Neural cell (in vitro differentiated cells): ENCODE results near the gene PRKG1. TPM values are rescaled to one million over a fixed set of nuclear protein-coding genes. Genes with fewer than 3 reads are reported as not detected.

Source experiments
- H2AFZ ChIP-seq: fragments of 200-600, 300-800 bp; sonication (generic), shearing (Covaris generic); 2 replicates; pipeline ENCODE4 v1.6.0; 2014; ENCODE audit warnings: low read depth, mild to moderate bottlenecking, antibody characterized with exemption, low read length, moderate library complexity
- H3F3A ChIP-seq: fragments of 200-600 bp; shearing (Covaris generic); 2 replicates; pipeline ENCODE4 v1.6.1; 2016; ENCODE audit warnings: mild to moderate bottlenecking, moderate library complexity, mixed read lengths, antibody characterized with exemption, low read length; ENCODE audit not compliant: insufficient read depth, poor library complexity, severe bottlenecking
- H3K27ac ChIP-seq: fragments of 200-600, 300-800 bp; sonication (generic), shearing (Covaris generic); 2 replicates; pipeline ENCODE4 v1.5.1; 2014; ENCODE audit warnings: mild to moderate bottlenecking, low read length, moderate library complexity
- H3K27me3 ChIP-seq: fragments of 300-800, 200-600 bp; sonication (generic), shearing (Covaris generic); 2 replicates; pipeline ENCODE4 v1.6.0; 2014; ENCODE audit warnings: mild to moderate bottlenecking, low read depth, low read length, moderate library complexity; ENCODE audit not compliant: insufficient read depth
- H3K36me3 ChIP-seq: fragments of 300-800, 200-600 bp; sonication (generic), shearing (Covaris generic); 2 replicates; pipeline ENCODE4 v1.5.1; 2014; ENCODE audit warnings: mild to moderate bottlenecking, antibody characterized with exemption, low read length, moderate library complexity; ENCODE audit not compliant: insufficient read depth
- H3K4me2 ChIP-seq: fragments of 300-800, 200-600 bp; sonication (generic), shearing (Covaris generic); 2 replicates; pipeline ENCODE4 v1.6.0; 2014; ENCODE audit warnings: mild to moderate bottlenecking, low read length
- H3K4me3 ChIP-seq: fragments of 300-800, 200-600 bp; sonication (generic), shearing (Covaris generic); 2 replicates; pipeline ENCODE4 v1.5.1; 2014; ENCODE audit warnings: mild to moderate bottlenecking, low read length, moderate library complexity
- H3K79me2 ChIP-seq: fragments of 200-600 bp; shearing (Covaris generic); replicated peaks from 2 replicates; pipeline ENCODE4 v1.6.0; 2014; ENCODE audit warnings: mild to moderate bottlenecking, low read length, moderate library complexity; ENCODE audit not compliant: insufficient read depth
- H3K9ac ChIP-seq: fragments of 300-800, 200-600 bp; sonication (generic), shearing (Covaris generic); 2 replicates; pipeline ENCODE4 v1.6.1; 2016; ENCODE audit warnings: mild to moderate bottlenecking, low read length, mixed read lengths
- H3K9me2 ChIP-seq: fragments of 200-600 bp; shearing (Covaris generic); 2 replicates; pipeline ENCODE4 v1.6.1; 2016; ENCODE audit warnings: mild to moderate bottlenecking, low read length, mixed read lengths; ENCODE audit not compliant: insufficient read depth
- H3K9me3 ChIP-seq: fragments of 200-600, 300-800 bp; sonication (generic), shearing (Covaris generic); 2 replicates; pipeline ENCODE4 v1.6.1; 2016; ENCODE audit warnings: mild to moderate bottlenecking, mixed run types, low read length, moderate library complexity, mixed read lengths
- H4K20me1 ChIP-seq: fragments of 200-600 bp; shearing (Covaris generic); 2 replicates; pipeline ENCODE4 v1.6.1; 2016; ENCODE audit warnings: mild to moderate bottlenecking, mixed run types; ENCODE audit not compliant: insufficient read depth
- EP300 ChIP-seq: fragments of 450-650 bp; conservative IDR thresholded peaks from 2 replicates; pipeline ENCODE4 v1.6.1; 2014; ENCODE audit warnings: antibody characterized with exemption, mild to moderate bottlenecking, moderate library complexity; ENCODE audit not compliant: poor library complexity, severe bottlenecking
- EZH2 ChIP-seq: fragments of 200-600, 300-800 bp; shearing (Covaris generic), sonication (generic); IDR thresholded peaks from 2 replicates; pipeline ENCODE4 v1.6.1; 2014; ENCODE audit warnings: antibody characterized with exemption, low read length, borderline replicate concordance, mild to moderate bottlenecking; ENCODE audit not compliant: insufficient read depth, poor library complexity, severe bottlenecking
- MXI1 ChIP-seq: fragments of 450-650 bp; conservative IDR thresholded peaks from 2 replicates; pipeline ENCODE4 v1.6.1; 2014; ENCODE audit warnings: antibody characterized with exemption, mild to moderate bottlenecking; ENCODE audit not compliant: poor library complexity, severe bottlenecking
- POLR2AphosphoS5 ChIP-seq: IDR thresholded peaks from 2 replicates; pipeline ENCODE4 v1.6.1; 2012
- RAD21 ChIP-seq: fragments of 450-650 bp; conservative IDR thresholded peaks from 2 replicates; pipeline ENCODE4 v1.6.1; 2014; ENCODE audit warnings: antibody characterized with exemption, mild to moderate bottlenecking, moderate library complexity
- SMC3 ChIP-seq: fragments of 450-650 bp; conservative IDR thresholded peaks from 2 replicates; pipeline ENCODE4 v1.6.1; 2014; ENCODE audit warnings: antibody characterized with exemption, mild to moderate bottlenecking, moderate library complexity; ENCODE audit not compliant: poor library complexity
- TAF1 ChIP-seq: IDR thresholded peaks from 2 replicates; pipeline ENCODE4 v1.6.1; 2012; ENCODE audit warnings: low read depth
- polyA plus RNA-seq: library from polyadenylated mRNA; depleted of rRNA; stranded (reverse); fragments of >200 nt; gene quantifications from 2 replicates; pipeline ENCODE4 v1.2.3, GENCODE V29; 2014
- TF ChIP-seq, protein P1 (sequence below): fragments of 450-650 bp; IDR thresholded peaks from 2 replicates; pipeline ENCODE4 v1.5.1; 2014; ENCODE audit warnings: antibody characterized with exemption, mild to moderate bottlenecking, moderate library complexity; ENCODE audit not compliant: poor library complexity, severe bottlenecking
- TF ChIP-seq, protein P2 (sequence below): IDR thresholded peaks from 2 replicates; pipeline ENCODE4 v1.6.1; 2012; ENCODE audit warnings: borderline replicate concordance

The PRKG1 gene
- polyA plus RNA-seq, 1 donor from 2014 or later = 2.2 TPM

GRCh38 chr10:51230887-51231585 is 156.7 kb downstream of the PRKG1 start:
- TF ChIP-seq RAD21 (no peak), TAF1 (no peak), EP300 (no peak), POLR2AphosphoS5 (no peak), MXI1 (no peak), EZH2 (no peak), SMC3 (no peak)
- TF ChIP-seq, protein P1, sequence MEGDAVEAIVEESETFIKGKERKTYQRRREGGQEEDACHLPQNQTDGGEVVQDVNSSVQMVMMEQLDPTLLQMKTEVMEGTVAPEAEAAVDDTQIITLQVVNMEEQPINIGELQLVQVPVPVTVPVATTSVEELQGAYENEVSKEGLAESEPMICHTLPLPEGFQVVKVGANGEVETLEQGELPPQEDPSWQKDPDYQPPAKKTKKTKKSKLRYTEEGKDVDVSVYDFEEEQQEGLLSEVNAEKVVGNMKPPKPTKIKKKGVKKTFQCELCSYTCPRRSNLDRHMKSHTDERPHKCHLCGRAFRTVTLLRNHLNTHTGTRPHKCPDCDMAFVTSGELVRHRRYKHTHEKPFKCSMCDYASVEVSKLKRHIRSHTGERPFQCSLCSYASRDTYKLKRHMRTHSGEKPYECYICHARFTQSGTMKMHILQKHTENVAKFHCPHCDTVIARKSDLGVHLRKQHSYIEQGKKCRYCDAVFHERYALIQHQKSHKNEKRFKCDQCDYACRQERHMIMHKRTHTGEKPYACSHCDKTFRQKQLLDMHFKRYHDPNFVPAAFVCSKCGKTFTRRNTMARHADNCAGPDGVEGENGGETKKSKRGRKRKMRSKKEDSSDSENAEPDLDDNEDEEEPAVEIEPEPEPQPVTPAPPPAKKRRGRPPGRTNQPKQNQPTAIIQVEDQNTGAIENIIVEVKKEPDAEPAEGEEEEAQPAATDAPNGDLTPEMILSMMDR = no peak
- TF ChIP-seq, protein P2, sequence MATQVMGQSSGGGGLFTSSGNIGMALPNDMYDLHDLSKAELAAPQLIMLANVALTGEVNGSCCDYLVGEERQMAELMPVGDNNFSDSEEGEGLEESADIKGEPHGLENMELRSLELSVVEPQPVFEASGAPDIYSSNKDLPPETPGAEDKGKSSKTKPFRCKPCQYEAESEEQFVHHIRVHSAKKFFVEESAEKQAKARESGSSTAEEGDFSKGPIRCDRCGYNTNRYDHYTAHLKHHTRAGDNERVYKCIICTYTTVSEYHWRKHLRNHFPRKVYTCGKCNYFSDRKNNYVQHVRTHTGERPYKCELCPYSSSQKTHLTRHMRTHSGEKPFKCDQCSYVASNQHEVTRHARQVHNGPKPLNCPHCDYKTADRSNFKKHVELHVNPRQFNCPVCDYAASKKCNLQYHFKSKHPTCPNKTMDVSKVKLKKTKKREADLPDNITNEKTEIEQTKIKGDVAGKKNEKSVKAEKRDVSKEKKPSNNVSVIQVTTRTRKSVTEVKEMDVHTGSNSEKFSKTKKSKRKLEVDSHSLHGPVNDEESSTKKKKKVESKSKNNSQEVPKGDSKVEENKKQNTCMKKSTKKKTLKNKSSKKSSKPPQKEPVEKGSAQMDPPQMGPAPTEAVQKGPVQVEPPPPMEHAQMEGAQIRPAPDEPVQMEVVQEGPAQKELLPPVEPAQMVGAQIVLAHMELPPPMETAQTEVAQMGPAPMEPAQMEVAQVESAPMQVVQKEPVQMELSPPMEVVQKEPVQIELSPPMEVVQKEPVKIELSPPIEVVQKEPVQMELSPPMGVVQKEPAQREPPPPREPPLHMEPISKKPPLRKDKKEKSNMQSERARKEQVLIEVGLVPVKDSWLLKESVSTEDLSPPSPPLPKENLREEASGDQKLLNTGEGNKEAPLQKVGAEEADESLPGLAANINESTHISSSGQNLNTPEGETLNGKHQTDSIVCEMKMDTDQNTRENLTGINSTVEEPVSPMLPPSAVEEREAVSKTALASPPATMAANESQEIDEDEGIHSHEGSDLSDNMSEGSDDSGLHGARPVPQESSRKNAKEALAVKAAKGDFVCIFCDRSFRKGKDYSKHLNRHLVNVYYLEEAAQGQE = no peak
- Histone ChIP-seq H3K4me3 (no peak overlapping the region), H3K9ac (no peak overlapping the region), H4K20me1 (no peaks in the 10 kb centered on the region), H2AFZ (no peak overlapping the region), H3K9me2 (no peaks in the 10 kb centered on the region), H3K9me3 (no peaks in the 10 kb centered on the region), H3K36me3 (no peaks in the 10 kb centered on the region), H3K27ac (no peak overlapping the region), H3K4me2 (no peak overlapping the region), H3K27me3 (no peaks in the 10 kb centered on the region), H3K79me2 (no peaks in the 10 kb centered on the region), H3F3A (no peaks in the 10 kb centered on the region)

GRCh38 chr10:51231754-51232153 is 157.5 kb downstream of the PRKG1 start:
- H3F3A ChIP-seq = no peaks in the 10 kb centered on the region
- no peak overlapping the region for H3K4me2 ChIP-seq
- H3K4me3 ChIP-seq = no peak overlapping the region
- no peaks in the 10 kb centered on the region for H3K9me3 ChIP-seq
- H3K9ac ChIP-seq = no peak overlapping the region
- H3K79me2 ChIP-seq = no peaks in the 10 kb centered on the region
- no peaks in the 10 kb centered on the region for H3K9me2 ChIP-seq
- no peak overlapping the region for H2AFZ ChIP-seq
- TF ChIP-seq EP300 = no peak
- TF ChIP-seq, protein P2 = no peak
- TF ChIP-seq EZH2 = no peak
- TF ChIP-seq, protein P1 = no peak
- TF ChIP-seq TAF1 = no peak
- no peak for TF ChIP-seq SMC3
- TF ChIP-seq RAD21 = no peak
- no peak for TF ChIP-seq POLR2AphosphoS5
- no peak for TF ChIP-seq MXI1
- H3K27ac ChIP-seq = no peak overlapping the region
- H3K36me3 ChIP-seq = no peaks in the 10 kb centered on the region
- no peaks in the 10 kb centered on the region for H4K20me1 ChIP-seq
- H3K27me3 ChIP-seq = no peaks in the 10 kb centered on the region
